ENCODE data around the gene TDRD12.

TDRD12 gene

GRCh38 chr19:32876919-32877285 is 157.3 kb downstream of the TDRD12 start:
- Histone ChIP-seq H3K27ac (ENCODE audit: low read depth, low read length) (no peak overlapping the region), H3K4me1 (ENCODE audit: control insufficient read depth in 5 of 5, insufficient read depth in 5 of 5, low read length in 5 of 5) (no peaks in the 10 kb centered on the region), H3K4me3 (ENCODE audit: low read depth in 1 of 5, low read length in 5 of 5) (no peak overlapping the region), H3K9ac (ENCODE audit: low read length in 5 of 5) (no peak overlapping the region), H3K9me3 (ENCODE audit: control insufficient read depth in 5 of 5, low read length in 5 of 5) (no peaks in the 10 kb centered on the region), H3K27me3 (ENCODE audit: control insufficient read depth in 5 of 5, insufficient read depth in 4 of 5, low read length in 5 of 5) (no peaks in the 10 kb centered on the region), H3K36me3 (ENCODE audit: control insufficient read depth in 5 of 5, insufficient read depth in 5 of 5, low read length in 5 of 5) (peaks cover 0 to 33% (median 25%) of the 10 kb centered on the region in 5 donors)

Measured in subcutaneous abdominal adipose tissue (tissue), 5 donors.